ENCODE data around the gene SYT9. TPM values are rescaled to one million over a fixed set of nuclear protein-coding genes. Genes with fewer than 3 reads are reported as not detected.
A peak's percentile ranks its signal among the peaks of the same experiment; 100 is the strongest.

Gene SYT9
- total and polyA plus RNA-seq, 9 of the 15 experiments (the other 6 are each of a cell fraction or from before 2014, with no cell fraction given): 0.01 TPM; not detected in 8

- TF ChIP-seq CBX5 (IDR thresholded peaks at IDR 0.05; ENCODE audit: borderline replicate concordance, low read depth) (no peak), ZNF395 (CRISPR knock-in tag; IDR thresholded peaks at IDR 0.05) (no peak)
Measured at GRCh38 chr11:7417328-7417727, 165.6 kb downstream of the SYT9 start (continued).

- ATAC-seq: no peak
- H3K4me3 ChIP-seq: no peak overlapping the region
- intact Hi-C loops (cut with micrococcal nuclease): no loop called here
- no peaks in the 10 kb centered on the region for H3K36me3 ChIP-seq (ENCODE audit: control insufficient read depth, insufficient read depth, low read length)
- no peaks in the 10 kb centered on the region for H3K79me2 ChIP-seq (ENCODE audit: control insufficient read depth, insufficient read depth, low read length)
- ChIA-PET POLR2A (no interaction called here), CTCF (ENCODE audit: low intra/inter-chr PET ratio) (no interaction called here)
- no peaks in the 10 kb centered on the region for H4K20me1 ChIP-seq (replicated peaks; ENCODE audit: control insufficient read depth, insufficient read depth, low read length)
- H3K9me3 ChIP-seq (replicated peaks; ENCODE audit: control insufficient read depth, insufficient read depth, low read depth, low read length): no peaks in the 10 kb centered on the region
- no peaks in the 10 kb centered on the region for H3K27me3 ChIP-seq (ENCODE audit: control insufficient read depth in 2 of 2, insufficient read depth in 2 of 2, low read length in 2 of 2)
- H3K27ac ChIP-seq (ENCODE audit: extremely low read depth, low read depth, low read length): no peak overlapping the region
- in situ Hi-C loops (cut with MboI): no loop called here
- no peak for DNase-seq (ENCODE audit: extremely low read depth in 1 of 4, low spot score in 3 of 4)
- TF ChIP-seq ZBTB33 (CRISPR knock-in tag; IDR thresholded peaks at IDR 0.05) (no peak), CAMTA2 (CRISPR knock-in tag; conservative IDR thresholded peaks at IDR 0.05) (no peak), ARID1B (IDR thresholded peaks at IDR 0.05) (peak; percentile 32; the same call in 1 of the 2 replicates), FOSL1 (tag; conservative IDR thresholded peaks at IDR 0.05) (peak; percentile 52), ZNF263 (CRISPR knock-in tag; IDR thresholded peaks at IDR 0.05; ENCODE audit: borderline replicate concordance) (no peak), TCFL5 (CRISPR knock-in tag; conservative IDR thresholded peaks at IDR 0.05) (no peak), JUND (IDR thresholded peaks at IDR 0.05; ENCODE audit: borderline replicate concordance, low read depth, low read length) (peak; percentile 46; the same call in 1 of the 2 replicates), JUND (tag; IDR thresholded peaks at IDR 0.05; ENCODE audit: borderline replicate concordance, low read depth, low read length) (no peak; the same call in 2 of the 3 replicates), SRSF7 (optimal IDR thresholded peaks at IDR 0.05; ENCODE audit: low read depth, low read length) (no peak), ZNF174 (CRISPR knock-in tag; IDR thresholded peaks at IDR 0.05) (no peak)
- no peak overlapping the region for H3K9ac ChIP-seq (ENCODE audit: insufficient read depth in 1 of 2, low read depth in 2 of 2, low read length in 2 of 2)
- H3K9me1 ChIP-seq (ENCODE audit: control insufficient read depth, insufficient read depth, low read length): no peaks in the 10 kb centered on the region
- WGBS (ENCODE audit: insufficient coverage, low coverage, missing lambda C conversion rate): 2% methylated on average over 3 of the region's 3 CpGs
- BruUV-seq (replicated peaks): no TSS peak
- FAIRE-seq: no peak
- no peak overlapping the region; the same call in 1 of the 2 replicates for H3K4me2 ChIP-seq (ENCODE audit: insufficient read depth, low read length)
- no peak overlapping the region for H2AFZ ChIP-seq (ENCODE audit: low read depth, low read length)
- no peaks in the 10 kb centered on the region for H3K4me1 ChIP-seq (replicated peaks in 1 of 2; ENCODE audit: control insufficient read depth in 2 of 2, insufficient read depth in 2 of 2, low read length in 2 of 2)
Measured at GRCh38 chr11:7418061-7418460, 166.4 kb downstream of the SYT9 start.
